HG03045 (cell line): ENCODE measurements around the gene TREML4.
A peak's percentile ranks its signal among the peaks of the same experiment; 100 is the strongest.
"Not testable (repeated sequence)": the region's sequence is repeated elsewhere in the genome, so short reads cannot be mapped to it uniquely, and the experiment has no call there.

Source experiments
- ATAC-seq: cut with Tn5 transposase; IDR thresholded peaks from one replicate; pipeline ENCODE4 v1.9.1; 2021; ENCODE audit warnings: mild to moderate bottlenecking, moderate library complexity; ENCODE audit not compliant: unreplicated experiment

Gene TREML4

GRCh38 chr6:41228096-41228495 is at the start of gene TREML4:
TSS of gene TREML4 (plus strand) at chr6:41228349. CDS start at chr6:41228428, 79 bp downstream.
- ATAC-seq = no peak

DNA sequence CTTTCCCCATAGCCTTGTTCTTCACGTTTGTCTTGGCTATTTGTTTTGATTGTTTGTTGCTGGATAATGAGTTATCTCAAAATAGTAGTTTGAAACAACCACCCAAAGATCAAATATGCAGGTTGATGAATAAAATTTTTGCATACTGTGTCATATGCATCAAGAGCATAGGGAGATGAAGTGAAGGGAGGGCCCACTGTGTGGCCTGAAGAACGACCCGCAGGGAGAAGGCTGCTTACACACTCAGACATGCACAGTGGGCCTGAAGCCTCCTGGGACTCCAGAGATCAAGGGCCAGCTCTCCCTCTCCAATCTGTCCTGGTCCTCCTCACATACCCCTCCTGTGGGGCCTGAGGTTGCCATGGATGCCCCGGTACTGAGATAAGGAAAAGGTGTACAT is 49.0 kb upstream of the TREML4 start:
- ATAC-seq = no peak

GRCh38 chr6:41181566-41181965 is 46.6 kb upstream of the TREML4 start:
- no peak for ATAC-seq

DNA sequence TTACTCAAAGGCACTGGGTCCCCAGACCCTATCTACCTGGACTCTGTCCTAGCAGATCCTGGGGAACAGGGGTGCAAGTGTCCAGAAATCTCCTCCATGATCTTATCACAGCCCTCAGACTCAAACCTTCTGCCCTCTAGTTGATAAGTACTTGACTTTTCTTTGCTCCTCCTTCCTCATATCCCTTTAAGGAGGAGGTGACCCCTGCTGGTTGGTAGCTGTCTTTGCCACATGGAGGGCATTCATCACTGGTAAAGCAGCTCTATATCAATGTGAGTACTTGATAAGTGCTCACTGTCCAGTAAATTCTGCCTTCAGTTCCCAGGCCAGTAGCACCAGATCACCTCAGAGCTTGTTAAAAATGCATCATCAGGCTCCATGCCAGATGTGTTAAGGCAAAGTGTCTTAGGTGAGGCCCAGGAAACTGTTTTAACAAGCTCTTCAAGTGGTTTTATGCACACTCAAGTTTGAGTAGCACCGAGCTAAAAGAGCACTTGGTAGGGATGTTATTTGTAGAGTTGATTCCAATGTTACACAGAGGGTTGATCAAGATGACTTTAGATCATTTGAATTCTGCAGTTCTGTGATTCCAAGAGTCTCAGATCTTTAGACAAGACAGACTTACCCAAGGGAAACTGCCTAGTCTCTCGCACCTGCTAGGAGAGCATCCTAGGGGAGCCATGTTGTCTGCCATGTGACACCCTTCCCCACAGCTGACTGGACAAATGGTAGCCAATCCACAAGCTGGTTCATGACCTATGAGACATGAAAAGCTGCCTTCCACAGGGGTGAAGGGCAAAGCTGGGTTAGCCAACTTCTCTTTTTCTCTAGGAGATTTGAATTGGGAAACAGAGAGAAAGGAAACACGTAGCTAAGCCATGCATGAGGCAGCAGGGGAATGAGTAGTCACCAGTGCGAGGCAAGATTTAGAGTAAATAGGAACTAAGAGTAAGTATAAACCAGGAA is 45.8 kb upstream of the TREML4 start:
- ATAC-seq = peak; percentile 70

- ATAC-seq = no peak
Observed at GRCh38 chr6:41184761-41185160, 43.4 kb upstream of the TREML4 start.

DNA sequence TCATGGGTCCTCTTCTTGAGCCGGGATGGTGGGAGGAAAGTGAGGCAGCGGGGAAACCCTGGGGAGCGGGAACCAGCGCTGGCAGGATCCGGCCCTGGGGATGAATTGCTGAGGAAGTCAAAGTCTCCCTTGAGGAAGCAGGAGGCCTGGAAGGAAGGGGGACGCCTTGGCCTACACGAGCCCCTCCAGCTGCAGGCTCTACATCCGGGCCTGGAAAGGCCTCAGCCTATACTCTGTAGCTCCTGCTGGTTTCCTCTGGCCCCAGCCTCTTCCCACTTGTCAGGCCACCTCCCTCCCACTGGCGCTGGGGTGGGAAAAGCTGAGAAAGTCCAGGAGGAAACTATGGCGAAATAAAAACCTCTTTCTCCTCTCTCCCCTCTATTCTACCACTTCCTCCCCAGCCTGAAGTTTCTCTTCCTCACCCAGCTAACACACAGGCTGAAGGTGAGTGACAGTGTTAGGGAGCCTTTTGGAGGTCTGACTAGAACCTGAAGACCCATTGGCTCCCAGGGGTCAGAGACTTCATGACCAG is 42.1 kb upstream of the TREML4 start:
- ATAC-seq = no peak

DNA sequence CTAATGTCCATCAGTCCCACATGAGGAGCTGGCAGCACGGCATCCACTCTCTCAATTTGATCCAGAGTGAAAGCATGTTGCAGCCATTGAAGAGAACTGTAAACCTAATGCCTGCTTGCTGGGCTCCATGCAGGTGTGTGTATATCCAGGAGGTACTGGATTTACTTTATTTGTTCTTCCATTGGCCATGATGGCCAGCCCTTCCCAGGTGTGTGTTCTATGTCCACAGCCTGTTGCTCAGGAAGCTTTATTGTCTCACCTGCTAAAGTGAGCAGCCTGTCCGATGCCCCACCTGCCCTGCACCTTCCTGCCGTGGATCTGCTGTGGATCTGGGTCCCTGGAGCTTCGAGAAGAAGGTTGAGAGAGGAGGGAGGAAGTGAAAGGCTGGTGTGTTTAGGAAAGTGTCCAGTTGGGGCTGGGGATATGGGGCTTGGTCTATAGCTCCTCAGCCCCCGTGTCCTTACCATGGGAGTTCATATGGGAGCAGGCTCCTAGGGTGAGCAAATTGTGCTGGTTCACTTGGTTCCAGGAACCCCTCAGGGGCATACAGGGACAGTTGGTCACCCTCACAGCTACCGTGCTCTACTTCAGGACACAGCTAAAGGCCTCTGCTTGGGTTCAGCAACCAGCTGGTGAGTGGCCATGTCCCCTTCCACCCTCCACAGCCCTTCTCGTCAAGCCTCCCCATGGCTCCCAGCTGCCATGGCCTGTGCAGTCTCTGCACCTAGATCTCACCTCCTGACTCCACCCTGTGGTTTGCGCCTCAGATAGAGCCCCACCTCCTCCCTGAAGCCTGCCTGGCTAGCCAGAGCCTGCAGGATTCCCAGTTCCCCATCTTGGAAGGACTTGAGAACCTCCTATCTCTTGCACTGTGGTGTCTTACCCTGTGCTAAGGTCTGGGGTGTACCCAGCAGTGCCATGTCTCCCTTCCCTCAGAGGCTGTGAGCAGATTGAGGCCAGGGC is 39.9 kb upstream of the TREML4 start:
- ATAC-seq = no peak

GRCh38 chr6:41189046-41189445 is 39.1 kb upstream of the TREML4 start:
- ATAC-seq = not testable (repeated sequence)

DNA sequence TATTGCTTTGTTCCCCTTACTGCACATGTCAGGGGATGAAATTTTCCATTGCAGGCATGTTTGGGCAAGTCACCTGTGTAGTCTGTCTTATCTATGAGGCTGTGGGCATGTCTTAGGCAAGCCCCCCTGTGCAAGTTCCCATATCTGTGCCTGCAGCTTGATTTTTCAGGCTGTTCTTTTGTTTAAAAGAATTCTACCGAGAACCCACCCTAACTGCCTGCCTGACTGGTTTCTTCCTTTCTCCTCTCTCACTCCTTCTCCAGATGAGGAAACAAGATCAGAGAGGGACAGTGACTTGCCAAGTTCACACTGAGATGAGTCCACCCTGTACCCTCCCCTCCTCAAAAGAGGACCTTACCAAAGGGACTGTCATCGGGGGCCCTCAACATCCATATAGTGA is 38.2 kb upstream of the TREML4 start:
- no peak for ATAC-seq

DNA sequence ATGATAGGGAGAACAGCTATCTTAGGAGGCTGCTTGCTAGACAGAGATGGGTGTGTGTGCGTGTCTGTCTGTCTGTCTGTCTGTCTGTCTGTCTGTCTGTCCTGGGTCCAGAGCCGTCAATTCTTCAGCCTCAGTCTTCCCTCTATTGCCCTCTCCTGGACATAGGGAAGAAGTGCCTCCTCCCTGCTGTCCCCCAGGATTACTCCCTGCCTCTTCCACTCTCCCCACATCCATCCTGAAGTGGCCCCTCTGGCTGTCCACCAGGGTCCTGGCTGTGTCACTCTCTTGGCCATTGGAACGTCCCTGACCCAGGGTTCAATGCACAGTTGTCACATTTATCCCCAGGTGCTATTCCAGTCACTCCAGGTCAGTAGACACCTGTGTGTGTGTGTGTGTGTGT is 37.4 kb upstream of the TREML4 start:
- ATAC-seq = no peak

DNA sequence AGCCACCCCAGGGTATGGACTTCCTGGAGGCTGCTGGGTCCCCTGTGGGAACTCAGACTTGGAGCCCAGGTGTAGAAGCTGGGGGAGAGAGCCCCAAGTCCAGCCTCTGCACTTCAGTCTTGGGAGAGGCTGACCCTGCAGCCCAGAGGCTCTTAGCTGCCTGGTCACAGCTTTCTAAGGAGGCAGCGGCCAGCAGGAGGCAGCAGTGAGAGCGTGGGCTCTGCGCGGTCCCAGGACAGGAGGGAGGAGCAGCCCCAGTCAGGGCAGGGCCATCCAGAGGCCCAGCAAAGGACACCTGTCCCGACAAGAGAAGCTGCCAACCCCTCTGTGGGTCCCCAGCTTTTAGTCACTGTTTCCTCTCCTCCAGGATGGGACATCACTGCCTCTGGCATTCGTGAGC is 36.6 kb upstream of the TREML4 start:
- no peak for ATAC-seq

DNA sequence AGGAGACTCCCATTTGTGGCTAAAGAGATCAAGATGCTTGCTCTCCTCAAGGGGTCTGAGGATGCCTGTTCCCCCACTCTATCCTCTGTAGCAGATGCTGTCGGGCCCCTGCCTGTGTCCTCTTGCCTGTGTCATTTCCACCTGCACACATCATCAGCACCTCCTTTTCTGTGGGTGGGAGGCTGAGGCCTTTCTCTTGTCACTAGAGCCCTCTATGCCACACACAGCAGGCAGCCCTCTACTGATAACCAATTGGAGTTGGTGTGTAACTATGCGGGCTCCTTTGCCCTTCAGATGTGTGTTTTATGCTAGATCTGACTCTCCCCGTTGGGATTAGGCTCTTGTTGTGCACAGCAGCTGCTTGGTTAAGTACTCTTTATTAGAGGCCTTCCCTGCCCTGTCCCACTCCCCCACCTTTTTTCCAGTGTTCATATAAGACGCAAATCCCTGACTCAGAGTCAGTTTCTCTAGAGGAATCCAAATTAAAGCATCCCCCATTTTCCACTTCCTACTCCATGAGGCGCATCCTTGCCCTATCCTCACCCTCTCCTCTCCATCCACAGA is 34.9 kb upstream of the TREML4 start:
- no peak for ATAC-seq

DNA sequence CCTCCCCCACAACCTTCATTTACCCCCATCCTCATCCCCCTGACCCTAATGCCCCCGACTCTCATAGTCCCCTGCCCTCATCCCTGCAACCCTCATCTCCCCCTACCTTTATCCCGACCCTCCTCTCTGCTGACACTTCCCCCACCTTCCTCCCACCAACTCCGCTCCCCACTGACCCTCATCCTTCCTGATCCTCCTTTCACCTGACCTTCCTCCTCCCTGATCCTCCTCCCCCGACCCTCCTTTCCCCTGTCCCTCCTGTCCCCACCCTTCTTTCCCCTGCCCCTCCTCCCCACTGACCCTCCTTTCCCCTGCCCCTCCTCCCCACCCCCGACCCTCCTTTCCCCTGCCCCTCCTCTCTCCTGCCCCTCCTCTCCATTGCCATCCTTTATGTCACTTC is 34.3 kb upstream of the TREML4 start:
- no peak for ATAC-seq

GRCh38 chr6:41194386-41194785 is 33.8 kb upstream of the TREML4 start:
- ATAC-seq = no peak

DNA sequence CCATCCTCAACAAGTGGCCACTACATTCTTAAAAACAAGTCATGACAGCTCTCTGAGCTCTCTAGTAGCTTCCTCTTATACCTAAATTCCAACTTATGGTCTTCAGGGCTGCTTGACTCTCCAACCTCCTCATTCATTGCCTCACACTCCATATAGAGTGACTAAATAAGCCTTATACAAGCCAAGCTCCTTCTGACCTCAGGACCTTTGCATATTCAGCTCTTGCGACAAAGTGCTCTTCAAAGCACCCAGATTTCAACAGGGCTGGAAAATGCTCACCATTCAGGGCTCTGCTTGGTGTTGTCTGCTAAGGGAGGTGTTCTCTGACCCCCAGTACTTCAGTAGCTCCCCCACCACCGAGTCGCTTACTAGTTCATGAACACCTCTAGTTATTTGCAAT is 30.9 kb upstream of the TREML4 start:
- ATAC-seq = no peak

- ATAC-seq = no peak
Observed at GRCh38 chr6:41199552-41200246, 28.4 kb upstream of the TREML4 start.

- no peak for ATAC-seq
Observed at GRCh38 chr6:41200296-41200900, 27.8 kb upstream of the TREML4 start.

GRCh38 chr6:41200901-41201763 is 27.0 kb upstream of the TREML4 start, which contains the start of gene TREML2:
TSS of gene TREML2 (minus strand) at chr6:41201149. CDS start at chr6:41201008, 141 bp downstream.
- ATAC-seq = no peak

GRCh38 chr6:41201764-41202173 is 26.4 kb upstream of the TREML4 start:
- no peak for ATAC-seq
